HG02870 (cell line): ENCODE measurements around the gene DDIT4.

Experiments
- ATAC-seq: cut with Tn5 transposase; IDR thresholded peaks from one replicate; pipeline ENCODE4 v1.9.1; 2021; ENCODE audit warnings: mild to moderate bottlenecking, moderate library complexity; ENCODE audit not compliant: unreplicated experiment

DDIT4 gene

GRCh38 chr10:72315054-72315453 lies 41.3 kb downstream of the DDIT4 start:
- ATAC-seq: no peak

DNA sequence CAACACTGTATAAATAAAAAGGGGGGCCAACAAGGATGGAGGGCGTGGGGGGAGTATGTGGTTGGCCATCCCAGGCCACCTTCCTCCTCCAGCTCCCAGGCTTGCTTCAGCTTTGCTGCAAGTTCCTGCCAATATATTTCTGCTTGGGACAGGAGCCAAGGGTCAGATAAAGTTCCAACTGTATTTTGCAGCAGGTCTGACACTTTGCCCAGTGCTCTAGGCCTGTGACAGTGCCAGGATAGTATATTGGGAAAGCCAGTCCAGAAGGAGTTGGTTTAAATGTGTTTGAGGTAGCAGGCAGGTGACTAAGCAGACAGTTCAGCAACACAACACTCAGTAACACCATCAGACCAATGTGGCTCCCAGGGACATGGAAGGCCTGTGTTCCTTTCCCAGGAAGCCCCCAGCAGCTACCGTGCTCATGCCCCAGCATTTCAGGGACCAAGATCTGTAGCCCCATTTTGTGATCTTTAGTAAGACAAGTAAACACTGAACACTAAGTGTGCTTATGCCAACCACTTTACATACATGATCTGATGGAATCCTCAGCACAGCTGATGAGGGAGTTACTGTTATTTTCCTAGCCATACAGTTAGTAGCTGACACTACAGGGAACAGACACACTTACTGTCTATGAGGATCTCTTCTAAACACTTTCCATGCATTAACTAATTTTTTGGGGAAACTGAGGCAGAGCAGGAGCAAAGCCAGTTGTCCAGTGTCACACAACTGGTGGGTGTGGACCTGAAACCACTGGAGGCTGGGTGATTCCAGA lies 42.1 kb downstream of the DDIT4 start:
- no peak for ATAC-seq

GRCh38 chr10:72316386-72316700 lies 42.6 kb downstream of the DDIT4 start:
- ATAC-seq: no peak

DNA sequence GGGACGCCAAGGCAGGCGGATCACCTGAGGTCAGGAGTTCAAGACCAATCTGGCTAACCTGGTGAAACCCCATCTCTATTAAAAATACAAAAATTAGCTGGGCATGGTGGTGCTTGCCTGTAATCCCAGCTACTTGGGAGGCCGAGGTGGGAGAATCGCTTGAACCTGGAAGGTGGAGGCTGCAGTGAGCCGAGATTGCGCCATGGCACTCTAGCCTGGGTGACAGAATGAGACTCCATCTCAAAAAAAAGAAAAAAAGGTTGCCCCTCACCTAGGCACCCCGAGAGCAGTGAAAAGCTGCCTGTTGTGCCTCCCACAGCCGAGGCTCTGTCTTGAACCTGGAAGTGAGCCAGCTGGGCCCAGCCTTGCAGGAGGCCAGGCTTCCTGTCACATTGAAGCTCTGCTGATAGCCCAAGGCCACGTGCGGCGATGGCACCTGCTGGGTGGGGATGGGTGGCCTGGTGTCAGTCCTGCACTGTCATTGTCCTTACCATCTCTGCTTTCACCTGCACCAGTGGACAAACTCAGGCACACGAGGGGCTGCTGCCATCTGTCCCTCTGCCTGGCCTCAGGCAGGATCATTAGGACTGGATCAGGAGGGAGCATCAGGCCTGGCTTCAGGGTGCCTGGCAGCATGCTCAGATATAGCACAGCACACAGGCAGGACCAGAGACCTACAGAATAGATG lies 43.2 kb downstream of the DDIT4 start:
- no peak for ATAC-seq

DNA sequence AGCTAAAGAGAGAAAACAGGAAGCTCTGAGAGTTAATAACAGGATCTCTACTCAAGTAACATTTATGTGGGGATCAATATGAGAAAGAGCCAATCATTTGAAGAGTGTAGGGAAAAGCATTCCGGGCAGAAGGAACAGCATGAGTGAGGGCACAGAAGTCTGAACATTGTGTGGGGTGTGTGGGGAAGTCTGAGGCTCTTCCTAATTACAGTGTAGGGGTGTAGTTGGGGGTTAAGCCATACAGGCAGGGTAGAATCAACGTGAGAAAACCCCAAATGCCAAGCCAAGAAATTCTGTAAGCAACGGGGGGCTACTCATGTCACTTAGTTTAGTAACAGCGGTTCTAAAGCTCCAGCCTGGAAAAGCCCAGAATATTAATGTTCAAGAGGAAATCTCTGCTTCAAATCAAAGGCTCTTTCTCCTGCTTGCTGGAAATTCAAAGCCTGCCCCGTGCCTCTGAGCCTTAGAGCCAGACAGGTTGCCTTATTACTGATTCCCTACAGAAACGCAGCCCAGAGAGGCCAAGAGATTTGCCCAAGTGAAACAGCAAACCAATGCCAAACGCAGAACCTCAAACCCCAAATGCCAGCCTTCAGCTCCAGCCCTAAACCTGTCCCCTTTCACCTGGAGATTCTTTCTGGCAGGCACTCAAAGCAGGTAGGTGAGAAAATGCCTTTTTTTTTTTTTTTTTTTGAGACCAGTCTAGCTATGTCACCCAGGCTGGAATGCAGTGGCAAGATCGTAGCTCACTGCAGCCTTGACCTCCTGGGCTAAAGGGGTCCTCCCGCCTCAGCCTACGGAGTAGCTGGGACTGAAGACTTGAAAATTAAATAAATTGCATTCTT lies 44.9 kb downstream of the DDIT4 start:
- no peak for ATAC-seq

DNA sequence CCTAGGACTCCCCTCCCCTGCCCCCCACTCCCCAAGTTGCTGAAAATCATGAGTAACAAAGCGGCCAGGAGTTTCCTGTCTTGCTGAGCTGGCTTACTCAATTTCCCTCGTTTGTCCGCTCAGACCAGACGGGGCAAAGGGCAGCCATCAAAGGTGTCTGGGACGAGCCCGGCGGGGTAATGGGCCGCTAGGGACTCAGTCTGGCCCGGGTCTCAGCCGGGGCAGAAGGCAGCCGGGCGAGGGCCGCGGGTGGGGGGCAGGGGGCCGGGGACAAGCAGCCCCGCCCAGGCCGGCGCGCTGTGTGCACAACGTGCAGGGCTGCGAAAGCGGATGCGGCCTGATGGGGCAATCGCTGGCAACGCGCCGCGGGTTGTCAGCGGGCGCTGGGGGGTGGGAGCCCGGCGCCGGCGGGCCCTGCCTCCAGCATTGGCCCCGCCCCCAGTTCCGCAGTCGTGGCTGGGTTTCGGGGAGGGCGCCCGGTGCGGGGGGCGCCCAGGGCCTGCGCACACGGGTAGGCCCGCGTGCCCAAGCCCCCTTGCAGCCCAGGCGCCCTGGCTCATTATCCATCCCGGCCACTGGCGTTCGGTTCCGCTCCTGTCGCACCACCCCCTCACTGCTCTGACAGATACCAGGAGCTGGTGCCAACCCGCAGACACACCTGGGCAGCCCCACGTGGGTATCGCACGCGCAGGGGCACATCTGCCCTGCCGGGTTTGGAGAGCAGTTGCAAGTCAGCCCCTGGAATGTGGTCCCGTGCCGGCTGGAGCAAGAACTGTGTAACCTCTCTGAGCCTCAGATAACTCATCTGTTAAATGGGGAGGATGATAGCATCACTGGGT lies 45.9 kb downstream of the DDIT4 start:
- peak; percentile 38 for ATAC-seq

- peak; percentile 75 for ATAC-seq
Observed at GRCh38 chr10:72320676-72321247, 47.0 kb downstream of the DDIT4 start.

GRCh38 chr10:72321248-72322029 lies 47.7 kb downstream of the DDIT4 start:
- ATAC-seq: no peak

- no peak for ATAC-seq
Observed at GRCh38 chr10:72322030-72322279, 48.2 kb downstream of the DDIT4 start.

GRCh38 chr10:72322280-72323058 lies 48.7 kb downstream of the DDIT4 start:
- ATAC-seq: no peak

DNA sequence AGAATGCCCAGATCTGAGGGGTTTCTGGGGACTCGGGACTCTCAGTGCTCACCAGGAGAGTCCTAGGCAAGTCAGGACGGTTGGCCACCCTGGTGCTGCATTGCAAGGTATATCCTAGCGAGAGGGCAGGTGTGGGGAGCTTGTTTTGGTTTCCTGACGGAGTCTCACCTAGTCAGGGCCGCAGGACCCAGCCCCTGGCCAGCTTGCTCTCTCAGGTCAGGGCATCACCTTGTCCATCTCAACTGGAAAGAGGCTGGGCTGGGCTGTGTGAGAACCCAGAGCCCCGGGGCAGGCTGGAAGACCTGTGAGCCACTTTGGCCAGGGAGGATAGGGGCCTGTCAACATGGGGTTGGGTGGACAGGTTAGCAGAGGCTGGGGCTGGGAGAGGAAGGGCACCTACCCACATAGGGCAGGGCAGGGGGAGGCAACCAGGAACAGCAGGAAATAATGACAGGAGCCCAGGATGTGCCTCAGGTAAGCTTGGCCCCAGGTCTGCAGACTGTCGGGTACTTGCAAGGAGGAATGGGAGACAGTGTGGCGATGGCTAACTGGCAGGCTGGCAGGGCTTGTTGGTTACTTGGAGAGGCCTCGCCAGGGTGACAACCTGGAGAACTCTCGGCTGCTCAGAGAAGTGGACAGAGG lies 49.5 kb downstream of the DDIT4 start:
- no peak for ATAC-seq

- ATAC-seq: no peak
Observed at GRCh38 chr10:72323771-72324191, 50.1 kb downstream of the DDIT4 start.
